Limb (tissue), 2 donors: ENCODE data around the gene NCBP3.
"Not testable (repeated sequence)": the region's sequence is repeated elsewhere in the genome, so short reads cannot be mapped to it uniquely, and the experiment has no call there.

Experiments
- DNase-seq, 2 donors: peaks; one replicate each; pipeline ENCODE4 v3.0.0-alpha.2; 2016; ENCODE audit errors: extremely low spot score in 2 of 2

Gene NCBP3

GRCh38 chr17:3848229-3848835 lies 2.3 kb upstream of the NCBP3 start:
- no peak for DNase-seq

GRCh38 chr17:3847165-3847670 lies 1.2 kb upstream of the NCBP3 start:
- DNase-seq, result no peak

- no peak for DNase-seq
Measured at GRCh38 chr17:3846437-3847164, 555 bp upstream of the NCBP3 start.

- peak in 1 of 2 donors; percentile 12 for DNase-seq
Measured at GRCh38 chr17:3845291-3845620, 790 bp downstream of the NCBP3 start.

GRCh38 chr17:3844556-3844955 lies 1.5 kb downstream of the NCBP3 start:
- not testable (repeated sequence) for DNase-seq

- DNase-seq, result no peak
Measured at GRCh38 chr17:3843935-3844516, 2.0 kb downstream of the NCBP3 start.

GRCh38 chr17:3838206-3838605 lies 7.8 kb downstream of the NCBP3 start:
- no peak for DNase-seq

- no peak for DNase-seq
Measured at GRCh38 chr17:3836551-3836950, 9.5 kb downstream of the NCBP3 start.

GRCh38 chr17:3835410-3836229 lies 10.4 kb downstream of the NCBP3 start:
- no peak for DNase-seq

- no peak for DNase-seq
Measured at GRCh38 chr17:3834811-3835210, 11.2 kb downstream of the NCBP3 start.

- no peak for DNase-seq
Measured at GRCh38 chr17:3828852-3829232, 17.2 kb downstream of the NCBP3 start.

GRCh38 chr17:3828151-3828851 lies 17.7 kb downstream of the NCBP3 start:
- DNase-seq, result no peak

- peak in 1 of 2 donors; percentile 55 for DNase-seq
Measured at GRCh38 chr17:3827124-3827773, 18.8 kb downstream of the NCBP3 start.

- DNase-seq, result no peak
Measured at GRCh38 chr17:3826191-3826590, 19.9 kb downstream of the NCBP3 start.

GRCh38 chr17:3821101-3821500 lies 24.9 kb downstream of the NCBP3 start:
- DNase-seq, result no peak

- DNase-seq, result no peak
Measured at GRCh38 chr17:3818786-3819185, 27.3 kb downstream of the NCBP3 start.

- no peak for DNase-seq
Measured at GRCh38 chr17:3817851-3818605, 28.0 kb downstream of the NCBP3 start.

- no peak for DNase-seq
Measured at GRCh38 chr17:3815925-3816324, 30.1 kb downstream of the NCBP3 start.

- no peak for DNase-seq
Measured at GRCh38 chr17:3815122-3815521, 30.9 kb downstream of the NCBP3 start.

- no peak for DNase-seq
Measured at GRCh38 chr17:3814361-3814760, 31.7 kb downstream of the NCBP3 start.
